ENCODE data around the gene NDUFAF8.
A peak's percentile ranks its signal among the peaks of the same experiment; 100 is the strongest.

Gene NDUFAF8

DNA sequence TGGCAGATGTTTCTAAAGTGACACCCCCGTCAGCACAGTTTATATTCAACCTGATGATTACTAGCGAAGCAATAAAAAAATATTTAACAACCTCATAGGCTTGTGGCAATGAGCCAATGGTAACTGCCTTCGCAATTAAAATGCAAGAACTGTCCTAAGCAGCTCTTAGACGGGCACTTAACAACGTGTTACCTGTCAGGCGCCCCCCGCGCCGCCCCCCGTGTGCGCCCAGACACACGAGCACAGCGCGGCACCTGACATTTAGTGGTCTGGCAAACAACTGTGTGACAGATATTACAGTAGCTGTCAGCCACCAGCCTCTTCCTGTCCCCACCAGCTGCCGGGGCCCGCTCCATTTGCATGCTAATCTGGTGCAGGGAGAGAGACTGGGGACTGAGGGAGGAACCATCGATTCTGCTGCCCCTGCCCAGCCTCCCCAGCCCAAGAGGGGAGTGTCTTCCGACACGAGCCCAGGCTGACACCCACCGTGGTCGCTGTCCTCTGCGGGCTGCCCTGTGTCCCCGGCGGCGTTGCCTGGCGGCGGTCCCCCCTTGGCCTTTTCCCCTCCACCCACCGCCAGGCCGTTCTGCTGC, 12.7 kb downstream of the NDUFAF8 start:
- no peak for DNase-seq (ENCODE audit: low read depth in 2 of 2)

GRCh38 chr17:81252326-81252986, 13.3 kb downstream of the NDUFAF8 start:
- no peak for DNase-seq (ENCODE audit: low read depth in 2 of 2)

DNA sequence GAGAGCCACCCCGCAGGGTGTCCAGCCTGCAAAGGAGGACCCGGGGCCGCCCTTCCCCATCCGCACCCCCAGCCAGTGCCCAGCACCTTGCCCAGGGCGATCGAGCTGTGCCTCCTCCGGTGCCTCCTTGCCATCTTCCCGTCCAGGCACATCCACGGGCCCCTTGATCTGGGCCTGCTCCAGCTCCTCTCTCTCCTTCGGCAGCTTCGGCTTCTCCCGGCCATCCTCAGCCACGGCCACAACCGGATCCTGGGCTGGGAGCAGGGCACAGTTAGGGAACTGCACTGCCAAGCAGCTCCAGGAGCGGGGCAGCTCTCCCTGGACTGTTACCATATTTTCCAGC, 13.8 kb downstream of the NDUFAF8 start:
- DNase-seq (ENCODE audit: low read depth in 2 of 2): no peak

DNA sequence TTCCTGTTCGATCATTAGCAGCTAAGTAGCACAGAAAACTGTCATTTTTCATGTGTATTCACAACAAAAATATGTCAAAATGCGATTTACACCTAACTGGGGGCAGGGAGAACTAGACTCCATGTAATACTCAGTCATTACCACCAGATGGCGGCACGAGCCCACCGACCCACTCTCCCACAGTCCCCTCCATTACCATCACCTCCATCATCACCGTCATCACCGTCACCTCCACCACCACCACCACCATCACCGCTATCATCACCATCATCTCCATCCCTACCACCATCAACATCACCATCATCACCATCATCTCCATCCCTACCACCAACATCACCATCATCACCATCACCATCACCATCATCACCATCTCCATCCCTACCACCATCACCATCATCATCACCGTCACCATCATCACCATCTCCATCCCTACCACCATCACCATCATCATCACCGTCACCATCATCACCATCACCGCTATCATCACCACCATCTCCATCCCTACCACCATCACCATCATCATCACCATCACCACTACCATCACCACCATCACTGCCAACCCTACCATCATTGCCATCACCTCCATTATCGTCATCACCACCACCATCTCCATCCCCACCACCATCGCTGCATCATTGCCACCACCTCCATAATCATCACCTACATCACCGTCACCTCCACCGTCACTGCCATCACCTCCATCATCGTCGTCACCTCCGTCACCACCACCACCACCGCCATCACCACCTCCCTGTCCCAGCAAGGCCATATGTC, 14.4 kb downstream of the NDUFAF8 start:
- DNase-seq (ENCODE audit: low read depth in 2 of 2): no peak

GRCh38 chr17:81254955-81255717, 16.0 kb downstream of the NDUFAF8 start:
- DNase-seq (ENCODE audit: low read depth in 2 of 2): peak; percentile 26 to 31

GRCh38 chr17:81256616-81257015, 17.5 kb downstream of the NDUFAF8 start:
- no peak for DNase-seq (ENCODE audit: low read depth in 2 of 2)

DNA sequence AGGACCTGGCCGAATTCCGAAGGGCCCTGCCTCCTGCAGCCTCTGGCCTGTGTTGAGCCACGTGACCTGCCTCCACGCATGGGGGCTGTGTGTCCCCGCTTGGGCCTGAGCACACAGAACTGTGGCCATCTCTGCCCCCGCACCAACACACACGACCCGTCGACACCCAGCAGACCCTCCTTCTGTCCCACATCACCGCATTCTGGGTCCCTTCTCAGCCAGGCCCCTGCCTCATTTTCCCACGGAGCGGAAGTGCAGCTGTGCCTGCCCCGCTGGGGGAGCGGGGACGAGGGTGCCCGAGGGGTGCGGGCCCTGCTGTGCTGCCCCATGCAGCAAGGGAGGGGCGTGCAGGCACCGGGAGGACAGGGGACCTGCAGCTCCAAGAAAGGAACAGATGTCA, 18.4 kb downstream of the NDUFAF8 start:
- no peak for DNase-seq (ENCODE audit: low read depth in 2 of 2)

DNA sequence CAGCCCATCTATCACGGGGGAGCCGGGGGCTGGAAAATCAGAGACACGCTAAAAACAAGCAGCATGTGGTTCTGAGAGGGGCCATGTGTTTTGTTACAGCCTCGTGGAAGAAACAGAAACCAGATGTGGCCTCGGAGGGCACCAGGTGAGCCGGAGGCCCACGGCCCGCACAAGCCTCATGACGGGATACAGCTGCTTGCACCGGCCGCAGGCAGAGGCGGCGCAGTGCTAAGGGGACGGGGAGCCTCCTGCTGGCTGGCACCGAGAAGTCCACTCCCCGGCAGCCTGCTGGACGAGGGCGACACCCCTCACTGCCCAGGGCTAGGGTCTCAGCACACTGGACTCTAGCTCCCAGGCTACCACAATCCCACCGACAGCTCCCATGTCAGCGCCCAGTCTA, 19.2 kb downstream of the NDUFAF8 start:
- no peak for DNase-seq (ENCODE audit: low read depth in 2 of 2)

- no peak for DNase-seq (ENCODE audit: low read depth in 2 of 2)
Observed at GRCh38 chr17:81259058-81259605, 20.0 kb downstream of the NDUFAF8 start.

DNA sequence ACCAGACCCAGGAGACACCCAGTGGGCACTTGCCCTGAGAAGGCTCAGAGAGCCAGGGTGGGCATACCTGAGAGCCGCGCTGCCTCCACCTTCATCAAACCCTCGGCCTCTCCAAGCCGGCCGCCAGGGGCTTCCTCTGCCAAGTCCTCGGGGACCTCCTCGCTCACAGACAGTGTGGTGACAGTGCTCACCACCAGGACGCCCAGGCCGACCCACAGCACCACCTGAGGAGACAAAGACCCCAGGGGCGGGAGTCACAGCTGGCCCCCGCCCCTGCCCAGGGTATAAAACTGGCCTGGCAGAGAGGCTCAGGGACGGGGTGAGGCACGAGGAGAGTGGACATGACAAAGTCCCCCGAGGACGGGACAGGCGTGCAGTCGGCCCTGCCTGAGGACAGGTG, 21.1 kb downstream of the NDUFAF8 start:
- DNase-seq (ENCODE audit: low read depth in 2 of 2): no peak

DNA sequence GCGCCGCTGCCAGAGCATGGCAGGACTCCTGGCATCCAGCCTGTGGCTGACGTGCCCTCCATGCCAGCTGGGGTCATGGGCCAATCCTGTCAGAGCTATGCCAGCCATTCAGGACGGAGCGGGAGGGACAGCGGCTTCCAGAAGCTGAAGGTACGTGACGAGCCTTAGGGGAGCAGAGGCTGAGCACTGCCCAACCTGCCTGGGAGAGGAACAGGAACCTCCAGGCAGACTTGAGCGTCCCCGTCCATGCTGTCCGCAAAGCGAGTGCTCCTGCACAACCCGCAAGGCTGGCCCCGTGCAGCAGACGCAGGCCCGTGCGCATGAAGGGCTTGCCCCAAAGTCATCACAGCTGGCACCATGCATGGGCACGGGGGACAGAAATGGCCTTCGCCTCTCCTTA, 21.5 kb downstream of the NDUFAF8 start:
- DNase-seq (ENCODE audit: low read depth in 2 of 2): no peak

DNA sequence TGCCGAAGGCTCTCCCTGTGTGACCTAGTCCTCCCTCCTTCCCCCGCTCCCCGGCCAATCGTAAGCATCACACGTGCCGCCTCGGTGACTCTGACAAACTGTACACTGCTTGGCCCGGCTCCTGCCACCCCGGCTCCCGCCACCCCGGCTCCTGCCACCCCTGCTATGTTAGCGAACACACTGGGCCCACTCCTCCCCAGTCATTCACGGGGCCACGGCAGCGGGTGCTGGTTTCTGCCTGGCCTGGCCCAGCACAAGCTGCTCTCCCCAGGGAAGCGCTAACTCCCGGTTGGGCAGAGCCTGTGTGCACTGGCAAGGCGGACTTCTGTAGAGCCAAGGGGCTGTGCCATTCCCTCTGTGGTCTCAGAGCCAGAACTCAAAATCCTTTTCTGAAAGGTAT, 22.0 kb downstream of the NDUFAF8 start:
- no peak for DNase-seq (ENCODE audit: low read depth in 2 of 2)

DNA sequence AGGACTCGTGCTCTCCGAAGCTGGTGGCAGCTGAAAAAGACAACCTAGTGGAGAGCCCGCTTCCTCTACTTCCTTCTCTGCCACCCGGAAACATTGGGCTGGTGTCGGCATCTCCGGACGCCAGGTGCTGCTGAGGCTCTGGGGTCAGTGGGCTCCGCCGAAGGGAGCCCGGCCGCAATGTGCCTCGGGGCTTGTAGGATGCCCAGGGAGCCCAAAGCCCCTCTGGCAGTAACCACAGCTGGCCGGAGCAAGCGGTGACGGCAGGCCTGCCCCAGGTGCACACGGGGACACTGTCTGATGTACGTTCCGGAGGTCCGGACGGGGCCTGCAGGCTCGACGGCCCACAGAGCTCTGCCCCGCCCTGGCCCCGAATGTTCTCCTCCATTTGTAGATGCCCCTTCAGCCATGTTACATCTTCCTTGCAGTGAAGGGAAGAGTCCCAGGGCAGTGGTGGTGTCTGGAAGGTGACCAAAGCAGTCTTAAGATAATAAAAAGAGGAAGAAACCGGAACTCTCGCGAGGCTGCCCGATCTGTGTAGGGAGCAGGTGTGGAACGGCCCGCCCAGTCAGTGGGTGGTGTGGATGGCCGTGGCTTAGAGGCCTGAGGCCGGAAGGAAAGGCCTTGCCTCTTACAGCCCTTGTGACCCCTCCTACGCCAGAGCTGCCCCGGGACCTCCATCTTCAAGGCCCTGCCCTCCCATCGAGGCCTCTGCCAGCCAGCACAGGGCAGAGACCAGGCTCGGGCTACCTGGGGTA, 22.6 kb downstream of the NDUFAF8 start:
- no peak for DNase-seq (ENCODE audit: low read depth in 2 of 2)

GRCh38 chr17:81263371-81264181, 24.5 kb downstream of the NDUFAF8 start:
- DNase-seq (ENCODE audit: low read depth in 2 of 2): no peak

DNA sequence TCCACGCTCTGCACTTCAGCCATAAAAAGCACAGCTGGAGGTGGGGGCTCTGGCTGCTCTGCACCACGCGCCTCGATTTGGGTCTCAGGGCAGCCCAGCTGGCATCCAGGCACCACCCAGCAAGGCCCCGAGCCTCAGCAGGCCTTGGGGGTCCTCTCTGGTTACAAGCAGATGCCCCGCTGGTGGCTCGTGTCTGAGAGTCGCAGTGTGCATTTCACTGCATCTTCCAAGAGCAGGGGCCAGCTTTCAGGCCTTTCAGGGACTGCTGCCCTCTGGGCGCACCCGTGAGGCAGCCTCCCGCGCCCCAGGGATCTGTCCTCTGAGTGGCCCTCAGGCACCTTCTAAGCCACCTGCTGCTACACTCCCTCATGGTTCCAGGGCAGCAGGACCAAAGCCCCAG, 25.5 kb downstream of the NDUFAF8 start:
- no peak for DNase-seq (ENCODE audit: low read depth in 2 of 2)

DNA sequence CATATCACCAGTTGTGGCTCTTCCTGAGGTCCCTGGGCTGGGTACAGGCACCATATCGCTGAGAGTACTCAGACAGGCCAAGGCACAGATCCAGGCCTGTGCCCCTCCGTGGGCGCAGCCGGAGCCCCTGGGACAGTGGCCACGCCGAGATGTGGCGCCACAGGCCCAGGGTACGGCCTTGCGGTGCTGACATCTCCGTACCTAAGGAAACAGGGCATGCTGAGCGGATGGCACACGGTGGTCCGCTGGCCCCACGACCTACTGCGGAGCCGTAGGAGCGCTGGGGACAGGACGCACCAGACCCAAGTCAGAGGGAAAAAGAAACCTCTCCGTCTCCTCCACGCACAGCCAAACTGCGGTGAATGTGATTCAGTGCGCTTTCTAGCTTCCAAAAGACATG, 26.5 kb downstream of the NDUFAF8 start:
- DNase-seq (ENCODE audit: low read depth in 2 of 2): no peak

GRCh38 chr17:81267390-81268067, 28.4 kb downstream of the NDUFAF8 start:
- no peak for DNase-seq (ENCODE audit: low read depth in 2 of 2)

- no peak for DNase-seq (ENCODE audit: low read depth in 2 of 2)
Observed at GRCh38 chr17:81270279-81270678, 31.2 kb downstream of the NDUFAF8 start.

DNA sequence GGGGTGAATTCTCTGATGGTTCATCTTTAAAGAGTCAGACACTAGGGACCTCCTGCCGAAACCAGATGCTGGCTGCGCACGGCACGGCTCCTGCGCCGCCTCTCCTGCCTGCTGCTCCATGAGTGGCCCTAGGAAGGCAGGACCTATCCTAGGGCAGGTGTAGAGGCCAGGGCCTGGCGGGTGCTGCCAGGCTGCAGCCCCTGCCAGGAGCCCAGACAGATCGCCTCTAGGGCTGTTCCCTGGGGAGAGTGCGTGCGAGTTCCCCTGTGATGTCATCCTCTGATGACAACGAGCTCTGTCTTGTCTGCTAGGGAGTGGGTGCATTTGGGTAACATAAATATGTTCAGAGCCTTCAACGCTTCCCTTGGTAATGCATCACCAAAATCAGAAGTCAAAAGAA, 32.1 kb downstream of the NDUFAF8 start:
- DNase-seq (ENCODE audit: low read depth in 2 of 2): no peak

DNA sequence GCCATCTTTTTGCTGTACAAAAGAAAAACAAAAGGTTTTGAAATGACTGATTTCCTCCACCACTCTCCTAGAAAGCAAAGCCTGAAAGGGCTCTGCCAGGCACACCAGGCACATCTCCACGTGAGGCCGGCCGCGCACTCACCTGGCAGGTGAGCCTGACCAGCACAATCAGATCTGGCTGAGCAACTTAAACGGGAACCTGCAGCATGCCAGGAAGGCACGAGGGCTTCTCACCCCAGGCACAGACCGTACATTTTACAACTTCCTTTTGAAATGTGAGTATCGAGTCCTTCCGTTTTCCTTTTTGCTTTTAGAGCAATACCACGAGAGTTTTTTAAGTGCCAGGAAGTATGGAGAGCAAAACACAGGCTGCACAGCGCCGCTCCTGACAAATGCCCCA, 33.5 kb downstream of the NDUFAF8 start:
- no peak for DNase-seq (ENCODE audit: low read depth in 2 of 2)
